HL-60/S4 treated with retinoic acid at 250 ng/mL for 4 days and 3 days (cell line): ENCODE data around the gene SLC4A5.

Experiments used
- in situ Hi-C: fragments of 300-500 bp; cut with MboI; formaldehyde crosslinking; loops from 2 replicates; pipeline ENCODE4 v1.7.0; 2022; ENCODE audit warnings: low sequenced_read_pairs

SLC4A5 gene

GRCh38 chr2:74317701-74318100 lies 25.5 kb downstream of the SLC4A5 start:
- in situ Hi-C loops = no loop called here

GRCh38 chr2:74316627-74317295 lies 26.5 kb downstream of the SLC4A5 start:
- in situ Hi-C loops = no loop called here

- in situ Hi-C loops = no loop called here
Measured at GRCh38 chr2:74314107-74314506, 29.1 kb downstream of the SLC4A5 start.

DNA sequence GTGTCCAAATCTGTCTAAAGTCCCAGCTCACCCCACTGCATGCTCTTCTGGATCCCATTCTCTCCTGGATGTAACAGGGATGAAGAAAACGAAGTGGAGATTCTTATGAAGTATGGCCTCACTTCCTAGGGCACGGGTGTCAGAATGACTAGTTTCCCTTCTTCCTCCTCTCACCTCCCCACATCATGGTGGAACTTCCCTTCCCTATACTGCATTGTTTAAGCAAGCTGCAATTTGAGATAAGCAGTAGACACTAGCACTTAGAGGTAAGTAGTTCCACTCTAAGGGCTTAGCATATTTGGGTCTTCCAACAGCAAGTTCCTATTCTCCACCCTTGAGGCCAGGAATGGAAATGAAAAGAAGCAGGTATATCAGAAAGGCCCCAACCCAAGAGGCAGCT lies 29.7 kb downstream of the SLC4A5 start:
- in situ Hi-C loops = no loop called here

GRCh38 chr2:74312913-74313312 lies 30.3 kb downstream of the SLC4A5 start:
- in situ Hi-C loops = no loop called here

GRCh38 chr2:74307720-74308119 lies 35.5 kb downstream of the SLC4A5 start:
- in situ Hi-C loops = no loop called here

GRCh38 chr2:74304332-74305148 lies 38.7 kb downstream of the SLC4A5 start:
- in situ Hi-C loops = no loop called here

- in situ Hi-C loops = no loop called here
Measured at GRCh38 chr2:74302865-74303264, 40.4 kb downstream of the SLC4A5 start.

- in situ Hi-C loops = no loop called here
Measured at GRCh38 chr2:74301262-74301661, 42.0 kb downstream of the SLC4A5 start.

- in situ Hi-C loops = no loop called here
Measured at GRCh38 chr2:74300506-74300905, 42.7 kb downstream of the SLC4A5 start.

DNA sequence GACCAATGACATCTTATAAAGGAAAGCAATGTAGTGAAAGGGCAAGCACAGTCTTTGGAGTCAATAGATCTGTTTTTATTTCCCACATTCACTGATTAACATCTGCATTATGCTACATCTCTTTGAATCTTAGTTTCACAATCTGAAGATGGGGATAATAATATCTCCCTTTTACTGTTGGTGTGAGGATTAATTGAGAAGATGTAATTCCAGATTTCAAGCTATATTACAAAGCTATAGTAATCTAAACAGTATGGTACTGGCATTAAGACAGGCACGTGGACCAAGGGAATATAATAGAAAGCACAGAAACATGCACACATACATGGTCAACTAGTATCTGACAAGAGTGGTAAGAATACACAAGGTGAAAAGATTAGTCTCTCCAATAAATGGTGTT lies 45.3 kb downstream of the SLC4A5 start:
- in situ Hi-C loops = no loop called here

- in situ Hi-C loops = no loop called here
Measured at GRCh38 chr2:74297391-74297790, 45.8 kb downstream of the SLC4A5 start.

DNA sequence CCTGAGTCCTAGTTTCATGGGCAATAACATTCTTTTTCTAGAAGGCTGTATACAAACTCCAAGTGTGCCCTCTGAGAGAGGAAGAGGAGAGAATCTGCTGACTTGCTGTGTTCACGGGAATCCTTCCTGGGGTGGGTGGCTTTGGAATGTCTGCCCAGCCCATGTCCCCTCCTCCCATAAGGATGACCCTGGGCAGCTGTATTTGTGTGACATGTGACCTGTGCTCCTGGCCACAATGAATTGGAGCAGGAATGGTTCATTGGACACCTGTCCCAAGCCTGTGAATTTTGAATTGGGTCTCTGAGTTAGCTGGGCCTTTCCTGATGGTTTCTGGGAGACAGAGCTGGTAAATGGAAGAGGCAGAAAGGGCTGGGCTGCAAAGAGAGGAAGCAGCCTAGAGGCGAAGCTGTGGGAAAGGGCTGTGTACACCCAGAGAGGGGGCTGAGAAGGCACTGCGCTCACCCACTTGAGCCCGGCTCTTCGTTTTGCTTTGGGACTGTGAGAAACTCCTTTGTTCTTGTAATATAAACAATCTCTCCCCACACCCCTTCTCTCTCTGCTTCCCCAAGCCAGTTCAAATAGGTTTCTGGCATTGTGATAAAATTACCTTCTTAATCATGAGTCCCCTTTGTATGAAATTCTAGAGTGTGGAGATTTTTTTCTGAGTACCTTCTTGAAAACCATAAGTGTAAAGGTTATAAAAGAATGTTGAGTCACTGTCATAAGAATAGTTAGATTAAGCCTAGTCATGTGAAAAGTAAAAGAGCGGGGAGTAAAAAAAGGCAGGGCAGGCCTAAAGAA lies 49.8 kb downstream of the SLC4A5 start:
- in situ Hi-C loops = no loop called here

GRCh38 chr2:74292751-74293150 lies 50.5 kb downstream of the SLC4A5 start:
- in situ Hi-C loops = no loop called here

DNA sequence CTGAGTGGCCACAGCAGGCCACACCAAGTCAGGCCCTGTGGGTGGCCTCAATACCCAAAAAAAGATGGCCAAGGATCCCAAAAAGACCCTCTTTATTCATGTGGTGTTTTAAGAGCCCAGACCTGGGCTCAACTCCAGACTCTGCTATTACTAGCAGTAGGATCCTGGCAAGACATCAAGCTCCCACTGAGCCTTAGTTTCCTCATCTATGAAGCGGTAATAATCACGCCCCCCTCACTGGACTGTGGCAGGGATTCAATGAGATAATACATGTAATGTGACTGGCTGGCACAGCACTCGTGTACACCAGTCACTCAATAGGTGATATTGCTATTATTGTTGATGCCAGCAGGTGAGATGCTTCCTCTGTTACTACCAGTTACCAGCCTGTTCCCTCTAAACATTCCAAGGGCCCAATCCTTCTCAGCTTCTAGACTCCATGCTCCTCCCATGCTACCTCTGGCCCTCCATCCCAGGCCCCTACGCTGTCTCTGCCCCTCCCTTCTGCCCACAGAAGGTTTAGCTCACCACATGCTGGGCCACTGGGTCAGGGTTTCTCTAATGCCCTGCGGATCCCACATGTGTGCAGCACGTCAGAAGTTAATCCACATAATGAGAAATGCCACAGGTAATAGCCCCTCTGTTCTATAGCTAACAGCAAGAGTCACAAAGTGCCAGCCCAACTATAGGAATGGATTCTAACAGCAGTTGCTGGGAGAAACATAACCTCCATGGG lies 51.2 kb downstream of the SLC4A5 start:
- in situ Hi-C loops = no loop called here

GRCh38 chr2:74291218-74291544 lies 52.0 kb downstream of the SLC4A5 start:
- in situ Hi-C loops = no loop called here

DNA sequence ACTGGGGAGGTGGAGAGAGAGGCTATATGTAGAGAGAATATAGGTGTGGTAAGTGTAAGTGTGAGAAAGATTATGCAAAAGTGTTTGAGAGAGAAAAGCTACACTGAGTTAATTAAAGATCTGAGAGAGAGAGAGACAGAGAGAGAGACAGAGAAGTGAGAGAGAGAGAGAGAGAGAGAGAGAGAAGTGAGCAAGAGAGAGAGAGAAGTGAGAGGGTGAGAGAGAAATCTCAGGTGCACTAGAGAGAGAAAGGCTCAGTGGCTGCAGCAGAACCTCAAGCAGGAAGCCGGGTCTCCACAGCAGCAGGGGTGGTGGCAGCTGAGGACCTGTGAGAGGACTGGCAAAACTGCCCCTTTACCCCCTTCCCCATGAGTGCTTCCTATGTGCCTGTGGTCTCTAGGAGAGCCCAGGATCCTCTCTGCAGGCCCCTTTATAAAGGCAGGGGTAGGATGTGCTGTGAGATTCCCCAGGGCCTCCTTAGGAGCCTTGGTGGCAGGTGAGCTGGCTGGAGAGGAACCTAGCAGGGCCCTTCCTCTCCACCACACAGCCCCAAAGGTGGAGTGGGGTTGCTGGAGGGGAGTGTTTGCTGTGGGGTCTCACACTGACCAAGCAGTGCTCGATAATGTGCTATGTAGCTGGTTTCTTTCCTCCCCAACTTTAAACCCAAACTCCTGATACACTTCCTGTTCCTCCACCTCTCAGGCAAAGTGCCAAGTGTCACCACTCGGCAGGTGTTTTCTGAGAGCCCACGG lies 52.6 kb downstream of the SLC4A5 start:
- in situ Hi-C loops = no loop called here

- in situ Hi-C loops = no loop called here
Measured at GRCh38 chr2:74290066-74290465, 53.1 kb downstream of the SLC4A5 start.

DNA sequence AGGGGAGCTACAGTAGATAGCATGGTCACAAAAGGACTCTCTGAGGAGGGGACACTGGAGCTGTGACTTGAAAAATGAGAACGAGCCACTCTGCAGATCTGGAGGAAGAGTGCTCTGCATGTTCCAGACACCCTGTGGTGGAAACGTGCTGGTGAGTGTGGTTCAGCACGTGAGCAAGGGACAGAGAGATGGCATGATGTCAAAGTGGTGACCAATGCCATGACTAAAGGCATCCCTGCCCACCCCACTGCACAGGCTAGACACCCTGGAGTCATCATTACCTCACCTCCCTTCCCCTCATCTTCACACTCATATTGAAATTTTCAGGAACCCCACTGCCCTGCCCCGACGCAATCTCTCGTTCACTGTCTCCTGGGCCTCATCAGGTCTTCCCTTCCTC lies 56.5 kb downstream of the SLC4A5 start:
- in situ Hi-C loops = no loop called here
